GM12875 (cell line): Measurements from ENCODE around the gene RTP2.
"Not testable (repeated sequence)": the region's sequence is repeated elsewhere in the genome, so short reads cannot be mapped to it uniquely, and the experiment has no call there.

Experiments
- H3K4me3 ChIP-seq: one replicate; pipeline ENCODE4 v1.5.1; 2011; ENCODE audit warnings: low read depth, low read length, control low read depth
- TF ChIP-seq, protein P1 (sequence below): IDR thresholded peaks from 2 replicates; pipeline ENCODE4 v1.5.1; 2011; ENCODE audit warnings: low read depth, mild to moderate bottlenecking, control low read depth, inconsistent platforms, low read length, moderate library complexity, borderline replicate concordance; ENCODE audit not compliant: insufficient read depth

Gene RTP2

DNA sequence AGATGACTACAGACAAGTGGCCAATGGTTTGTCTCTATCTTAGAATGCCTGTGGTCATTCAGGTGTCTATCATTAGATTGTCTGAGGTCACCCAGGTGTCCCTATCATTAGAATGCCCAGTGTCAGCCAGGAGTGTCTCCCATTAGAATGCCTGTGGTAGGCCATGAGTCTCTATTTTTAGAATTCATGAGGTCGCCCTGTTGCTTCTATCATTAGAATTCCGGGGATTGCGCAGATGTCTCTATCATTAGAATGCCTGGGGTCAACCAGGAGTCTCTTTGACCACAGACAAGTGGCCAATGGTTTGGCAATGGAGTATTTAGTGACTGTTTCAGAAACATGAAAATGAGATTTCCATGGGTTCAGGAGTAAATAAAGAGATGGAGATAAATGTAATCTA, 7.6 kb downstream of the RTP2 start:
- H3K4me3 ChIP-seq: no peak overlapping the region
- TF ChIP-seq, protein P1, sequence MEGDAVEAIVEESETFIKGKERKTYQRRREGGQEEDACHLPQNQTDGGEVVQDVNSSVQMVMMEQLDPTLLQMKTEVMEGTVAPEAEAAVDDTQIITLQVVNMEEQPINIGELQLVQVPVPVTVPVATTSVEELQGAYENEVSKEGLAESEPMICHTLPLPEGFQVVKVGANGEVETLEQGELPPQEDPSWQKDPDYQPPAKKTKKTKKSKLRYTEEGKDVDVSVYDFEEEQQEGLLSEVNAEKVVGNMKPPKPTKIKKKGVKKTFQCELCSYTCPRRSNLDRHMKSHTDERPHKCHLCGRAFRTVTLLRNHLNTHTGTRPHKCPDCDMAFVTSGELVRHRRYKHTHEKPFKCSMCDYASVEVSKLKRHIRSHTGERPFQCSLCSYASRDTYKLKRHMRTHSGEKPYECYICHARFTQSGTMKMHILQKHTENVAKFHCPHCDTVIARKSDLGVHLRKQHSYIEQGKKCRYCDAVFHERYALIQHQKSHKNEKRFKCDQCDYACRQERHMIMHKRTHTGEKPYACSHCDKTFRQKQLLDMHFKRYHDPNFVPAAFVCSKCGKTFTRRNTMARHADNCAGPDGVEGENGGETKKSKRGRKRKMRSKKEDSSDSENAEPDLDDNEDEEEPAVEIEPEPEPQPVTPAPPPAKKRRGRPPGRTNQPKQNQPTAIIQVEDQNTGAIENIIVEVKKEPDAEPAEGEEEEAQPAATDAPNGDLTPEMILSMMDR: no peak

DNA sequence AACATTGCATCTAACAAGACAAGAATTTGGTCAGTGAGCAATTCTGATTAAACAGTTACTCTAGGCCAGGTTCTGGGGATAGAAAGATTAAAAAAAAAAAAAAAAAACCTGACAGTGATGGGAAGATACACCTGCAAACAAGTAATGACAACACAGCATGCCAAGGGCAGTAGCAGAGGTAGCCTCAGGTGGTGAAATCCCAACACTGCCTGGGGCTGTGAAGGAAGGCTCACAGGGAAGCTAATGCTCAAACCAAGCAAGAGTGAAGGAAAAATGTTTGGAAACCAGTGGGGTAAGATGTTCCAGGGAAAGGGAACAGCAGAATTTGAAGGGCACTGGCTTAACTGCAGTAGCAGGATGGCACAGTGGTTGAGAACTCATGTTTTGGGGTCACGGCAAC, 8.9 kb downstream of the RTP2 start:
- TF ChIP-seq, protein P1: no peak
- H3K4me3 ChIP-seq: no peak overlapping the region

DNA sequence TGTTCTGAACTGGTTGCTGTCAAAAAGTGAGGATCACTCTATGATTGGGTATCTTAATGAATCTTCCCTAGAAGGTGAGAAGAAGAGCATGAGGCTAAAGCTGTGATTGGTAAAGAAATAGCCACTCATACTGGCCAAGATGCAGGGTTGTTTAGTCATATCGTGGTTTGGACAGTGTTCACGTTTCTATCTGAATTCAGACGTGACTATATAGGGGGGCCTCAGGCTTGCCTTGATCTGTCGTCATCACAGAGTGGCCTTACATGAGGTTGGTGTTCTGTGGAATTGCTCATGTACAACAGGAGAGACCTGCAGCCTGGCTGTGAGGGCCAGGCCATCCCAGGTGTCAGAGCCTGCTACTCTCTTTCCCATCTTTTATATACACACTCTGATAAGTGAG, 12.4 kb downstream of the RTP2 start:
- H3K4me3 ChIP-seq: no peak overlapping the region
- TF ChIP-seq, protein P1: no peak

DNA sequence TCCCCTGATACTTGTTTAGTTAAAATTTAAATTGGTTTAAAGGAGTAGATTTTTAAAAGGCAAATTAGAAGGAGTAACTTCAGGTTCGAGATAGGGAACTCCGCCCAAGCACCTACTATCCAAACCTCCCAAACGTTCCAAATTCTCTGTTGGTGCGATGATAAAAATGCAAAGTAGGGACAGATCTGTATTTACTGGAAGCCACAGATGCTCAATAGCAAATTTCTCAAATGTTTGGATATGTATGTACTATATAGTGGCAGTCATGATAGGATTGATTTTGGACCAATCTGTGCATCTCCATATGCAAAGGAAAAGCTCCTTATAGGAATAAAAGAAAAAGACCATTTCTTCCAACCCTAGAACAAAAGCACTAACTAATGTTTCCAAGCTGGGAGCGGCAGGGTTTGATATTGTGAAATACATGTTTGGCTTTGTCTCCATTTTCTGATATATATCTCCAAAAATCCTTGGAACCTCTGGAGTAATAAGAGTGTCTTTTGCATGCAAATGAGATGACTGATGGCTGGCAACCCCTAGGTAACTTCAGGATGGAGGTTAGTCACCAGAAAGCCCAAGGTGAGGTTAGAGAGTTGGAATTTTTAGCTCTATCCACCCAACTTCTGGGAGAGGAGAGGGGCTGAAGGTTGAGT, 15.6 kb downstream of the RTP2 start:
- no peak overlapping the region for H3K4me3 ChIP-seq
- TF ChIP-seq, protein P1: no peak

DNA sequence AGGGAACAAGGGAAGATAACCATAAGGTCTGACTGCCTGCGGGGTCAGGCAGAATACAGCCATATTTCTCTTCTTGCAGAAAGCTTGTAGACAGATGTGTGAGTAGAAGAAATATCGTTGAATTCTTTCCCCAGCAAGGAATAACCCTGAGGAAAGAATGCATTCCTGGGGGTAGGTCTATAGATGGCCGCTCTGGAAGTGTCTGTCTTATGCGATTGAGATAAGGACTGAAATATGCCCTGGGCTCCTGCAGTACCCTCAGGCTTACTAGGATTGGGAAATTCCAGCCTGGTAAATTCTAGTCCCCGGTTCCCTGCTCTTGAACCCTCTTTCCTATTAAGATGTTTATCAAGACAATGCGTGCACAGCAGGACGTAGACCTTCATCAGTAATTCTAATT, 16.4 kb downstream of the RTP2 start:
- no peak overlapping the region for H3K4me3 ChIP-seq
- TF ChIP-seq, protein P1: no peak

DNA sequence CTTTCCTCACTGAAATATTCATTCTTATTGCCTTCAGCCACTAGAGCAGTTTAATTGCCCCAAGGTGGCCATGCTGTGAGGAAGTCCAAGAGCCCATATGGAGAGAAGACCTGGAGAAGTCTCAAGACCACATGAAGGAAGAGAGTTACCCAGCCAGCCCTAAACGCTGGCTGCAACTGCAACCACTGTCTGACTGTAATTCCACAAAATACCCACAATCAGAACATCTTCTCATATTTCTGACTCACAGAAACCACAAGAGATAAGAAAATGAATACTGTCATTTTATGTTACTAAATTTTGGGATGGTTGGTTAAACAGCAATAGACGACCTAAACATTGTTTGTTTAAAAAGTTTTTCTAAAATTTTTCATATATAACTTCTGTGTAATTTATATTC, 17.5 kb downstream of the RTP2 start:
- H3K4me3 ChIP-seq: no peak overlapping the region
- TF ChIP-seq, protein P1: no peak

DNA sequence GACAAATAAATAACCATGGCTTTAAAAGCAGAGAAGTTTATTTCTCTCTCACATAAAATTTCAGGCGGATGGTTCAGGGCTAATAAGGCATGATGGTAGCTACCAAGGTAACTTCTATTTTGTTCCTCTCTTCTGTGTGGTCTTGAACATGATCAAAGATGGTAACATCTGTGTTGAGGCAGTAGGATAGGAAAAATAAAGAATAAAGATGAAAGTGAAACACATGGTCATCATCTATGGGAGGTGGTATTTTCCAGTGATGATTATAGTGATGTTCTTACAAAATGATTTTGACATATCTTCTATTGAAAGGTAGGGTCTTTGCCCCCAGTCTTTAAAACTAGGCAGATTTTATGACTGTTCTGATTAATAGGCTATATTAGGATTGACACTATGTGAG, 17.9 kb downstream of the RTP2 start:
- H3K4me3 ChIP-seq: no peak overlapping the region
- TF ChIP-seq, protein P1: no peak

DNA sequence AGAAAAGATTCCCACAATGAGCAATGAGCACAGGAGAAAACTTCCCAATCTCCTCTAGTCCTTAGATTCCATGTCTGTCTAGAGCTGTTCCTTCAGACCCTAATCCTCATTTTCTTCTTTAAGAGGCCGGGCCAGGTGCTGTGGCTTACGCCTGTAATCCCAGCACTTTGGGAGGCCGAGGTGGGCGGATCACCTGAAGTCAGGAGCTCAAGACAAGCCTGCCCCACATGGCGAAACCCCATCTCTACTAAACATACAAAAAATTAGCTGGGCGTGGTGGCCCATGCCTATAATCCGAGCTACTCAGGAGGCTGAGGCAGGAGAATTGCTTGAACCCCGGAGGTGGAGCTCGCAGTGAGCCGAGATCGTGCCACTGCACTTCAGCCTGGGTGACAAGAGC, 20.6 kb downstream of the RTP2 start:
- not testable (repeated sequence) for H3K4me3 ChIP-seq
